ENCODE data around the gene REXO1.
"Not testable (repeated sequence)": the region's sequence is repeated elsewhere in the genome, so short reads cannot be mapped to it uniquely, and the experiment has no call there.

REXO1 gene

DNA sequence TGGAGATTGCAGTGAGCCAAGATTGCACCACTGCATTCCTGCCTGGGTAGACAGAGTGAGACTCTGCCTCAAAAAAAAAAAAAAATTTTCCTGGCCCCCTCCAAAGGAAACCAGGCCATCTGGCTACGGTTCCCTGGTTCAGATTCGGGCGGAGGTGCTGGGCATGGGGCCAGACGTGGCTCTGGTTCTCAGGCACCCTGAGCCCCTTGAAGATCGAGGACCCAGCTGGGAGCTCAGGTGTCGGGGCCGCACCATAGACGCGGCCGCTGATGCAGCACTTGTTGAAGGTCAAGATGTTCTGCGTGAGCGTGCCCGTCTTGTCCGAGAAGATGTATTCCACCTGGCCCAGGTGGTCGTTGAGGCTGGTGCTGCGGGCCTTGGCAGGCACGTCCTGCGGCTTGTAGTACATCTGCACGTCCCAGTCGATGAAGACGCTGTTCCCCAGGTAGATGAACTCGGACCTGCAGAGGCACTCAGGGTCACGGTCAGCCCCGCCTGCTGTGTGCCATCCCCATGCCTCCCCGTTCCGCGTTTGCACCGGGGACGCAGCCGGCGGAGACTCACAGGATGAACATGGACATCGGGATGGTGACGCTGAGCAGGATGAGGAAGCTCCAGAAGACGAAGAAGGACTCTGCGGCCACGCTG lies 48.5 kb downstream of the REXO1 start:
- Histone ChIP-seq H3K4me3 (ENCODE audit: low read length, poor library complexity, severe bottlenecking) (no peak overlapping the region), H3K79me2 (ENCODE audit: insufficient read depth, low read length) (no peaks in the 10 kb centered on the region), H3K36me3 (ENCODE audit: insufficient read depth, low read length) (peaks cover 10% of the 10 kb centered on the region; the same call in 1 of the 2 replicates), H3K9me3 (ENCODE audit: insufficient read depth, low read depth, low read length) (no peaks in the 10 kb centered on the region), H3F3A (ENCODE audit: low read depth) (no peaks in the 10 kb centered on the region), H3K4me2 (ENCODE audit: low read depth, low read length, poor library complexity, severe bottlenecking) (no peak overlapping the region), H3K9ac (ENCODE audit: low read depth, low read length, poor library complexity, severe bottlenecking) (no peak overlapping the region), H3K27me3 (ENCODE audit: insufficient read depth, low read length, poor library complexity, severe bottlenecking) (no peaks in the 10 kb centered on the region), H3K4me1 (ENCODE audit: insufficient read depth, low read length, poor library complexity, severe bottlenecking) (no peaks in the 10 kb centered on the region), H2AFZ (ENCODE audit: low read length) (no peak overlapping the region), H4K20me1 (ENCODE audit: insufficient read depth, low read length, poor library complexity, severe bottlenecking) (no peaks in the 10 kb centered on the region), H3K9me2 (replicated peaks; ENCODE audit: low read depth, low read length) (no peaks in the 10 kb centered on the region)
- no peak for TF ChIP-seq EZH2phosphoT487 (IDR thresholded peaks at IDR 0.05; ENCODE audit: borderline replicate concordance)
- TF ChIP-seq, protein P1, sequence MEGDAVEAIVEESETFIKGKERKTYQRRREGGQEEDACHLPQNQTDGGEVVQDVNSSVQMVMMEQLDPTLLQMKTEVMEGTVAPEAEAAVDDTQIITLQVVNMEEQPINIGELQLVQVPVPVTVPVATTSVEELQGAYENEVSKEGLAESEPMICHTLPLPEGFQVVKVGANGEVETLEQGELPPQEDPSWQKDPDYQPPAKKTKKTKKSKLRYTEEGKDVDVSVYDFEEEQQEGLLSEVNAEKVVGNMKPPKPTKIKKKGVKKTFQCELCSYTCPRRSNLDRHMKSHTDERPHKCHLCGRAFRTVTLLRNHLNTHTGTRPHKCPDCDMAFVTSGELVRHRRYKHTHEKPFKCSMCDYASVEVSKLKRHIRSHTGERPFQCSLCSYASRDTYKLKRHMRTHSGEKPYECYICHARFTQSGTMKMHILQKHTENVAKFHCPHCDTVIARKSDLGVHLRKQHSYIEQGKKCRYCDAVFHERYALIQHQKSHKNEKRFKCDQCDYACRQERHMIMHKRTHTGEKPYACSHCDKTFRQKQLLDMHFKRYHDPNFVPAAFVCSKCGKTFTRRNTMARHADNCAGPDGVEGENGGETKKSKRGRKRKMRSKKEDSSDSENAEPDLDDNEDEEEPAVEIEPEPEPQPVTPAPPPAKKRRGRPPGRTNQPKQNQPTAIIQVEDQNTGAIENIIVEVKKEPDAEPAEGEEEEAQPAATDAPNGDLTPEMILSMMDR (conservative IDR thresholded peaks at IDR 0.05; ENCODE audit: low read length), result no peak

DNA sequence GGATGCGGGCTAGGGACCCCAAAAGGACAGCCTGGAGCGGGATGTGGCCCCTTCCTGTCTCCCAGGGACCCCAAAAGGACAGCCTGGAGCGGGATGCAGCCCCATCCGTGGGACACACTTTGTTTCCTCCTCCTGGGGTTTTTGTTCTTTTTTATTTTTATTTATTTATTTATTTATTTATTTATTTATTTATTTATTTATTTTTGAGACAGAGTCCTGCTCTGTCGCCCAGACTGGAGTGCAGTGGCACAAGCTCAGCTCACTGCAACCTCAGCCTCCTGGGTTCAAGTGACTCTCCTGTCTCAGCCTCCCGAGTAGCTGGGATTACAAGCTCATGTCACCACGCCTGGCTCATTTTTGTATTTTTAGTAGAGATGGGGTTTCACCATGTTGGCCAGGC lies 51.0 kb downstream of the REXO1 start:
- not testable (repeated sequence) for H3K9ac ChIP-seq (ENCODE audit: low read depth, low read length, poor library complexity, severe bottlenecking); H3K9me3 ChIP-seq (ENCODE audit: insufficient read depth, low read depth, low read length); H3K36me3 ChIP-seq (ENCODE audit: insufficient read depth, low read length); H4K20me1 ChIP-seq (ENCODE audit: insufficient read depth, low read length, poor library complexity, severe bottlenecking); H3K4me1 ChIP-seq (ENCODE audit: insufficient read depth, low read length, poor library complexity, severe bottlenecking); H3F3A ChIP-seq (ENCODE audit: low read depth); H3K27me3 ChIP-seq (ENCODE audit: insufficient read depth, low read length, poor library complexity, severe bottlenecking); H3K9me2 ChIP-seq (replicated peaks; ENCODE audit: low read depth, low read length); H3K79me2 ChIP-seq (ENCODE audit: insufficient read depth, low read length); H3K4me2 ChIP-seq (ENCODE audit: low read depth, low read length, poor library complexity, severe bottlenecking); H3K4me3 ChIP-seq (ENCODE audit: low read length, poor library complexity, severe bottlenecking); H2AFZ ChIP-seq (ENCODE audit: low read length)

GRCh38 chr19:1796395-1797142 lies 51.7 kb downstream of the REXO1 start:
- Histone ChIP-seq H3K4me2 (ENCODE audit: low read depth, low read length, poor library complexity, severe bottlenecking) (no peak overlapping the region), H3K9me3 (ENCODE audit: insufficient read depth, low read depth, low read length) (no peaks in the 10 kb centered on the region), H3K4me3 (ENCODE audit: low read length, poor library complexity, severe bottlenecking) (no peak overlapping the region), H3K9me2 (replicated peaks; ENCODE audit: low read depth, low read length) (no peaks in the 10 kb centered on the region), H3K27me3 (ENCODE audit: insufficient read depth, low read length, poor library complexity, severe bottlenecking) (no peaks in the 10 kb centered on the region), H3F3A (ENCODE audit: low read depth) (no peaks in the 10 kb centered on the region), H4K20me1 (ENCODE audit: insufficient read depth, low read length, poor library complexity, severe bottlenecking) (no peaks in the 10 kb centered on the region), H3K36me3 (ENCODE audit: insufficient read depth, low read length) (peaks cover 7% of the 10 kb centered on the region; the same call in 1 of the 2 replicates), H3K4me1 (ENCODE audit: insufficient read depth, low read length, poor library complexity, severe bottlenecking) (peaks cover 8% of the 10 kb centered on the region), H3K9ac (ENCODE audit: low read depth, low read length, poor library complexity, severe bottlenecking) (no peak overlapping the region), H2AFZ (ENCODE audit: low read length) (no peak overlapping the region), H3K79me2 (ENCODE audit: insufficient read depth, low read length) (no peaks in the 10 kb centered on the region)
- TF ChIP-seq, protein P1 (conservative IDR thresholded peaks at IDR 0.05; ENCODE audit: low read length), result no peak
- TF ChIP-seq EZH2phosphoT487 (IDR thresholded peaks at IDR 0.05; ENCODE audit: borderline replicate concordance), result no peak
